Testis (tissue), 2 donors: ENCODE measurements around the gene NAPB.

Experiments used
- CTCF ChIP-seq, 3 experiments: fragments of 450-650 bp in 2 of 3; fragments of 200-600 bp in 1 of 3; sonication (generic) in 1 of 3; IDR thresholded peaks; one replicate each; pipeline ENCODE4 v1.5.1; 2016 to 2019; ENCODE audit warnings: antibody characterized with exemption in 3 of 3, mild to moderate bottlenecking in 2 of 3, moderate library complexity in 1 of 3
- POLR2A ChIP-seq: fragments of 450-650 bp; IDR thresholded peaks from one replicate; pipeline ENCODE4 v1.6.1; 2017; ENCODE audit warnings: antibody characterized with exemption, mild to moderate bottlenecking, moderate library complexity

- TF ChIP-seq CTCF (IDR thresholded peaks at IDR 0.05) (no peak), POLR2A (no peak)
Observed at GRCh38 chr20:23370274-23370673, 51.0 kb downstream of the NAPB start.
